NCI-H1105 (cell line): ENCODE measurements around the gene LNX2.

Source experiments
- DNase-seq: peaks from one replicate; lab custom pipeline; 2025; lab: John Stamatoyannopoulos, UW

The LNX2 gene

DNA sequence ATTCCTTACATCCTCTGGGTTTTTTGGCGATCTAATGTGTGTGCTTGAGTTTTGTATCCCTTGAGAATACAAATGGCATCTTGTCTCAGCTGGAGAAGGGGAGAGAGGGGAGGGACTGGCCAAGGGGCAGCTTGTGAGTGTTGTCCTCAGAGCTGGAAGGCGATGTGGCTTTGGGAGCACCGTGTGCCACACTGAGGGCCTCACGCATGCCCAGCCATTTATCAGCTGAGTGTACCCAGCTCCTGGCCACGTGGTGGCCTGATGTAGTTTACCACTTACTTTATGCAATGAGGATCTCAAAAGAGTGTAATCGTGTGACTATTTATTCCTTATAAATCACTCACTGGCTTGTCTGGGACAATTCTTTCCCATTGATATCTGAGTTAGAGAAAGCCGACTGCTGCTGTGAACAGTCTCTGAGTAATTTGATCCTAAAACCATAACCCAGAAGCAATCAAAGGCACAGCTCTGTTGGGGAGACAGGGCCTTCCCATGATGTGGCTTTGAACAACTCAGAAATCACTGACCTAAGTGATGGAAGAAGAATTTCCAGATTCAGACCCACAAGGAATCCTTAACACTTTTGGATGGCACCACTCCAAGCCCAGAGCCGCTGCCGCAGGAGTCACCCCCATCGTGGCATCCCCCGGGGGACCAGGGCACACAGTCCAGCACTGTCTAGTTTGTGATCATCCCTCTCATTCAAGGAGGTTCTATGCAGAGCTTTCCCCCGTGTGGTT, 116.0 kb downstream of the LNX2 start:
- no peak for DNase-seq

DNA sequence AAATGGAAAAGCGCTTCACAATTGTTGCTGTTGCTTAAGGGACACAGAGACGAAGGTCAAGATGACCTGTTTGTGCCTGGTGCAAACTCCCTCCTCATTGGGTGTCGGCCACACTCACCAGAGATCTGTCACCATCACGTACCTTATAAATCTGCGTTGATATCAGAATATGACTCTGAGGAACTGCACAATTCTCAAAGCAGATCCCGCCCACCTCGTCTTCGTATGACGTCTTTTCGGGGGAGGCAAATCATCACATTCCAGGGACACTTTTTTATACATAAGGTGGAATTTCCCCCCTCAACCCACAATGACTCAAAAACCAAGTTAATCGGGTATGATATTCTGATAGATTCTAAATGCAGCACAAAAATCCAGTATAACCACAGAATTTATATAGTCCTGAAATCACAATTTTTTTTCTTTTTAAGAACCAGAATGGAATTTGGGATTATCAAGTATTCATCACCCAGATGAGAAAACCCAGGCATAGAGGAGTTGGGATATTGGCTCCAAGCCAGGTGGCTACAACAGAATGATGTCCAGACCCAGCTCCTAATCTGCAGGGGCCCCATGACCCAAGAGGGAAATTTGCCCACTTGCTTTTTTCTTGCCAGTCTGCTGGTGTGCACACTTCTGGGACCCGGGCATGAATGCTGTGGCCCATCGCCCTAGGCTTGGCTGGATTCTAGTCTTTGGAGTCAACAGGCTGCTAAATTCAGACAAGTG, 119.4 kb downstream of the LNX2 start:
- DNase-seq, result no peak

DNA sequence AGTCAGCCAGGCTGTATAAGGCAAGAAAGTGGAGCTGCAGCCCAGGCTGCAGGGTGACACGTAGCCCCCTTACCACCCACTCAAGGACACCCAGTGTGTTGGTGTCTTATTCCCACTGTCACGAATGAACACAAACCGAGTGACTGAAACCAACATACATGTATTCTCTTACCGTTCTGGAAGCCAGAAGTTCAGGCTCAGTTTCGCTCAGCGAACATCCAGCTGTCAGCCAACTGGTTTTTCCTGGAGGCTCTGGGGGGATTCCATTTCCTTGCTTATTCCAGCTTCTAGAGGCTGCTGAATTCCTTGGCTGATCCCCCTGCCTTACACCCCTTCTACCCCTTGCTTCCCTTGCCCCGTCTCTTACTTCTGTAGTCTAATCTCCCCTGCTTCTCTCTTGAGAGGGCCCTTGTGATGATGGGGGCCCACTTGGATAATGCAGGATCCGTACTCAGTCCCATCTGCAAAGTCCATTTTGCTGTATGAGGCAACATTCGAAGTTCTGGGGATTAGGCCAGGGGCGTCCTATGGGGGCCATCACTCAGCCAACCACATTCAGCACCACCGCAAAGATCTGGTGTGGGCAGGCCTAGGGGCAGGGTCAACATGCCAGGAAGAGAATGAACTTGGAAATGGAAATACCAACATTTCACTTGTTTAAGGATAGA, 122.6 kb downstream of the LNX2 start:
- no peak for DNase-seq

DNA sequence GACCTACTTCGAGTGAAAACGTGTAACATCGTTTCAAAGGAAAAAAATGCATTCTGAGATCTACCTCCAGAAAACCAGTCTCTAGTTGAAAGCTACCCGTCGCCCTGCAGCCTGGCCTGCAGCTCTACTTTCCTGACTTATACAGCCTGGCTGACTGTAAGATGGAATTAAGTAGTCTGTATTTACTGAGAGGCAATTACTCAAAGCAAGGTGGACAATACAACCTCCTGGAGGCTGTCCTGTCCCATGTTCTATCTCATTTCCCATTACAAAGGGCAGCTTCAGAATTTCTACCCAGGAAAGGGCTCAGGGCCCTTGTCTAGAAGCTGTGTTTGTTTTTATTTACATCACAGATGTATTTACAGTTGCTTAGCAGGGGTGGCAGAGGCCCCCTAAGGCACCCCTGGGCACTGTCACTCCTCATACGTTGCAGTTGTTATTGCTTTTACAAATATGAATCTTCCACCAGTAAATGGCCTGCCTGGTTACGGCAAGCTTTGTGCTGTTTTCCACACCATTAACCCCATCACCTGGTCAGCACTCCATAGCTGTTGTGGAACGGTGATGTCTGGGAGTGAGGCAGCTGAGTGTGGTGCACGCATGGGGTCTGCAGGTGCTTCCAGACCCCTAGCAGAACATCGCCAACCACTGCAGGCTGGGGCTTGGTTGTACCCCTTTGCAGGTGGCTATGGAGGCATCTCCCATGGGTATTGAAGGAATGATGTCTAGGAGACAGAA, 123.6 kb downstream of the LNX2 start:
- DNase-seq, result no peak

DNA sequence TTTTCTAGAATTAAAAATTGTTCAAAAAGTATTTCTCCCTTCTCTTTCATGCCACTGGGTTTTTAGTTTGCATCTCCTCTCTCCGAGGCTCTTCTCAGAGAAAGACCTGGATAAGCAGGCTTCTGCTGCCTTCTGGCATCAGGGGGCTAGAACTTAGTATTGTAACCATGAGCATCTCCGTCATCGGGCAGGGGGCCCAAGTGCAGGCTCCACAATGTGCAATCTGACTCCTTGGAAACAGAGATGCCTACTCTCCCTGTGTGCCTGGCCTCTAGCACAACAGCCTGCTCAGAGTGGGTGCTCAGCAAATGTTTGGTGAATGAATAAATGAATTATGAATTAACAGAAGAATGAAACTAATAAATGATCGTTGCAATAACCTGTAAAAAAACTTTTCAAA, 124.3 kb downstream of the LNX2 start:
- no peak for DNase-seq
